ENCODE measurements around the gene FAM107B. TPM values are rescaled to one million over a fixed set of nuclear protein-coding genes. Genes with fewer than 3 reads are reported as not detected.

FAM107B gene
- total and polyA plus RNA-seq, 8 donors = 22.6 to 105 (median 54.5) TPM

- DNase-seq (no peak), ATAC-seq (no peak), FAIRE-seq (no peak)
- no peaks in the 10 kb centered on the region for H3K9me3 ChIP-seq
- no peak overlapping the region for H3K27ac ChIP-seq
- H3K4me1 ChIP-seq = peaks cover 0 to 3% (median 0%) of the 10 kb centered on the region in 3 donors
- intact Hi-C loops (cut with DNase I) = no loop called here
- 95 to 96% methylated on average over 5 of the region's 5 CpGs for WGBS, 2 donors
- no peaks in the 10 kb centered on the region for H3K27me3 ChIP-seq
- no peak overlapping the region for H3K4me3 ChIP-seq
- TF ChIP-seq, protein P1, sequence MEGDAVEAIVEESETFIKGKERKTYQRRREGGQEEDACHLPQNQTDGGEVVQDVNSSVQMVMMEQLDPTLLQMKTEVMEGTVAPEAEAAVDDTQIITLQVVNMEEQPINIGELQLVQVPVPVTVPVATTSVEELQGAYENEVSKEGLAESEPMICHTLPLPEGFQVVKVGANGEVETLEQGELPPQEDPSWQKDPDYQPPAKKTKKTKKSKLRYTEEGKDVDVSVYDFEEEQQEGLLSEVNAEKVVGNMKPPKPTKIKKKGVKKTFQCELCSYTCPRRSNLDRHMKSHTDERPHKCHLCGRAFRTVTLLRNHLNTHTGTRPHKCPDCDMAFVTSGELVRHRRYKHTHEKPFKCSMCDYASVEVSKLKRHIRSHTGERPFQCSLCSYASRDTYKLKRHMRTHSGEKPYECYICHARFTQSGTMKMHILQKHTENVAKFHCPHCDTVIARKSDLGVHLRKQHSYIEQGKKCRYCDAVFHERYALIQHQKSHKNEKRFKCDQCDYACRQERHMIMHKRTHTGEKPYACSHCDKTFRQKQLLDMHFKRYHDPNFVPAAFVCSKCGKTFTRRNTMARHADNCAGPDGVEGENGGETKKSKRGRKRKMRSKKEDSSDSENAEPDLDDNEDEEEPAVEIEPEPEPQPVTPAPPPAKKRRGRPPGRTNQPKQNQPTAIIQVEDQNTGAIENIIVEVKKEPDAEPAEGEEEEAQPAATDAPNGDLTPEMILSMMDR (IDR thresholded peaks at IDR 0.05) = no peak
- no peaks in the 10 kb centered on the region for H3K36me3 ChIP-seq
Measured at GRCh38 chr10:14681305-14681704, 93.4 kb downstream of the FAM107B start.

- ATAC-seq = no peak
Measured at GRCh38 chr10:14678637-14679036, 96.1 kb downstream of the FAM107B start.

GRCh38 chr10:14676732-14677131, 98.0 kb downstream of the FAM107B start:
- DNase-seq (no peak), FAIRE-seq (no peak), ATAC-seq (no peak)
- no peaks in the 10 kb centered on the region for H3K27me3 ChIP-seq
- no peak overlapping the region for H3K27ac ChIP-seq
- TF ChIP-seq, protein P1 (IDR thresholded peaks at IDR 0.05) = no peak
- no peak overlapping the region for H3K4me3 ChIP-seq
- peaks cover 13 to 22% (median 18%) of the 10 kb centered on the region in 3 donors for H3K4me1 ChIP-seq
- WGBS, 2 donors = 58 to 59% methylated on average over 3 of the region's 3 CpGs
- H3K36me3 ChIP-seq = no peaks in the 10 kb centered on the region
- H3K9me3 ChIP-seq = no peaks in the 10 kb centered on the region
- intact Hi-C loops (cut with DNase I) = no loop called here

More at GRCh38 chr10:14678637-14679036, 96.1 kb downstream of the FAM107B start:
- WGBS, 2 donors = 92 to 95% methylated on average over 3 of the region's 3 CpGs
- DNase-seq (no peak), FAIRE-seq (no peak)
- H3K4me3 ChIP-seq = no peak overlapping the region
- H3K27ac ChIP-seq = no peak overlapping the region
- TF ChIP-seq, protein P1 (IDR thresholded peaks at IDR 0.05) = no peak
- H3K4me1 ChIP-seq = peaks cover 13 to 16% (median 15%) of the 10 kb centered on the region in 3 donors
- H3K27me3 ChIP-seq = no peaks in the 10 kb centered on the region
- intact Hi-C loops (cut with DNase I) = no loop called here
- H3K36me3 ChIP-seq = no peaks in the 10 kb centered on the region
- no peaks in the 10 kb centered on the region for H3K9me3 ChIP-seq

- TF ChIP-seq, protein P1 (IDR thresholded peaks at IDR 0.05) = no peak
- H3K27ac ChIP-seq = peak overlapping the region; percentile 47 to 77 (median 62)
- no peak for FAIRE-seq
- 12 to 17% methylated on average over 8 of the region's 8 CpGs for WGBS, 2 donors
- ATAC-seq = peak; percentile 92 to 98 (median 94)
- intact Hi-C loops (cut with DNase I) = no loop called here
- no peaks in the 10 kb centered on the region for H3K27me3 ChIP-seq
- H3K4me3 ChIP-seq = peak overlapping the region in 1 of 4 donors; percentile 11
- peak in 3 of 6 donors; percentile 45 to 61 (median 47) for DNase-seq
- peaks cover 13 to 26% (median 18%) of the 10 kb centered on the region in 3 donors for H3K4me1 ChIP-seq
- no peaks in the 10 kb centered on the region for H3K36me3 ChIP-seq
- no peaks in the 10 kb centered on the region for H3K9me3 ChIP-seq
Measured at GRCh38 chr10:14674376-14675050, 100.2 kb downstream of the FAM107B start.

Measured in pancreas (tissue), 10 donors.